NK-92 (cell line): ENCODE results near the gene GUCY2D.
A peak's percentile ranks its signal among the peaks of the same experiment; 100 is the strongest.
"Not testable (repeated sequence)": the region's sequence is repeated elsewhere in the genome, so short reads cannot be mapped to it uniquely, and the experiment has no call there.

Experiments
- DNase-seq: peaks from one replicate; lab custom pipeline; 2025; ENCODE audit not compliant: unreplicated experiment; lab: John Stamatoyannopoulos, UW

Gene GUCY2D

DNA sequence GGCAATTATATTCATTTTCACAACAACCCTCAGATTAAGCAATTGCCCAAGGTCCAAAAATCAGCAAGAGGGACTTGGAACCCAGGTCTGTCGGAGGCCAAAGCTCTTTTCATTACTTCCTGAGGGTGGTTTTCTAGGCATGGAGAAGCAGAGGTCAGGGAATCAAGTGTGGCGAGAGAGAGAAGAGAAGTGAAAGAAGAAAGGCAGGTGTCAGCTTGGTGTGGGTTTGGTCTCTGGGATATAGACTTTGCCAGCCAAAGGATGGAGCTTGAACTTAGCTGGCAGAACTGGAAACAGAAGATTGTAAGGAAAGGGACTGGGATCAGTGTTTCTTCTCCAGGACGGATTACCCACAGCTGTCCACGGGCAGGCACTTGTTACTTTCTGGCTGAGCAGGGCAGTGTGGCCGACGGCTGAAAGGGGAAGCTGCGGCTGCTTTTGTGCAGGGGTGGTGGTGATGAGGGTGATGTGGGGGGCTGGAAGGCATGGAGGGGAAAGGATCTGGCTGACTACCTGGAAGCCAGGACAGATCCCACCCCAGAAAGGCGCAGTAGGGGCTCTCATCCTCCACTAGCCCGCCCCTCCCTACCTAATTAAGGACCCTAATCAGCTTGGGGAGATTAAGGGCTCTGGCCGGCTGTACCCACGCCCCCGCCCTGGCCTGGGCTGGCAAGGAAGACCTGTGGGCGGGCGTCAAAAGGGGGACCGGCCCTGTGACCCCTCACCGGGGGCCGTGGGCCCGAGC lies at the start of gene GUCY2D:
Gene GUCY2D, plus strand, starts transcription at position 640 of the 745 bp plus-strand sequence. CDS start 433 bp downstream, outside the sequence.
- DNase-seq, result no peak

DNA sequence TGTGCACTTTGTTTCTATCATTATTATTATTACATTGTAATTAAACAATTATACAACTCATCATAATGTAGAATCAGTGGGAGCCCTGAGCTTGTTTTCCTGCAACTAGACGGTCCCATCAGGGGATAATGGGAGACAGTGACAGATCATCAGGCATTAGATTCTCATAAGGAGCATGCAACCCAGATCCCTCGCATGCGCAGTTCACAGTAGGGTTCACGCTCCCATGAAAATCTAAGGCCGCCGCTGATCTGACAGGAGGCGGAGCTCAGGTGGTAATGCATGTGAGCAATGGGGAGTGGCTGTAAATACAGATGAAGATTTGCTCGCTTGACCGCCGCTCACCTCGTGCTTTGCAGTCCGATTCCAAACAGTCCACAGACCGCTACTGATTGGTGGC lies 49.1 kb upstream of the GUCY2D start:
- not testable (repeated sequence) for DNase-seq

DNA sequence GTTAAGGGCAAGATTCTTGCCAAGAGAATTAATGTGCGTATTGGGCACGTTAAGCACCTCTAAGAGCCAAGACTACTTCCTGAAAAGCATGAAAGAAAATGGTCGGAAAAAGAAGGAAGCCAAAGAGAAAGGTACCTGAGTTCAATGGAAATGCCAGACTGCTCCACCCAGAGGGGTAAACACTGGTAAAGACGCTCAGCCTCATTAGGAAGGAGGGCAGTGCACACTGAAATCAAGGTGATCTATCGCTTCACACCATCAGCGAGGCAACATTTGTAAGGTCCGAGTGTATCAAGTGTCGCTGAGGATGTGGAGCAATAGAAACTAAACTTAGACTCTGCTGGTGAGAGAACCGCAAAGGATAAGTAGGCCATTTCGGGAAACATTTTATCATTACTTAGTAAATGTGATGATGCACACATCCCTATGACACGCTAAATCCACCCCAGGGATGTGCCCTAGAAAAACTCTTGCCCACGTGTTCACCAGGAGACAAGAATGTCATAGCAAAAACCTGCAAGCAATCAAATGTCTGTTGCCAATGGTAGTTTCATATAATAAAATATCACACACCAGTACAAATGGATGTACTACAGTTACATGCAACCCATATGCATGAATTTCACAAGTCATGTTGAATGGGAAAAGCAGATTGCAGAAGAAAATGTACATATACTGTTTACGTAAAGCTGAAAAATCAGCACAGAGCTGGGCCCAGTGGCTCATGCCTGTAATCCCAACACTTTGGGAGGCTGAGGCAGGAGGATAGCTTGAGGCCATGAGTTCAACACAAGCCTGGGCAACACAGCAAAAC lies 46.8 kb upstream of the GUCY2D start:
- no peak for DNase-seq

DNA sequence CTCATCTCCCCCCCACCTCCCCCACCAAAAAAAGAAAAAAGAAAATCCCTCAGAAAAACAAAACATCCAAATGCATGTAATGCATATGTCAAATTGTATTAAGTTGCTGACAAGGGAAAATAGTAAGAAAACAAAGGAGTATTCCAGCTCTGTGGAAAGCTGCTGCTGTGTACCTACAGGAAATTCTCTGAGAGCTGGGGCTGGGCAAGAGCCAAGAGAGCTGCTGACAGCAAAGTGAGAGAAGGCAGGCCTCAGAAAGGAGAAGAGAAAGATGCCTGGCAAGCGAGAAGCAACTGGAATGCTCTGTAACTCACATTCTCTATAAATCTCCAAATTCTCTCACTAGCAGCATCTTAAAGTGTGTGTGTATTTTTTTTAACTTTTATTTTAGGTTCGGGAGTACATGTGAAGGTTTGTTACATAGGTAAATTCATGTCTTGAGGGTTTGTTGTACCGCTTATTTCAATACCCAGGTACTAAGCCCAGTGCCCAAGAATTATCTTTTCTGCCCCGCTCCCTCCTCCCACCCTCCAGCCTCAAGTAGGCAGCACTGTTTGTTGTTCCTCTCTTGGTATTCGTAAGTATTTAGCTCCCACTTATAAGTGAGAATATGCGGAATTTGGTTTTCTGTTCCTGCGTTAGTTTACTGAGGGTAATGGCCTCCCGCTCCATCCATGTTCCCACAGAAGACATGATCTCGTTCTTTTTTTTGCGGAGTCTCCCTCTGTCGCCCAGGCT lies 46.0 kb upstream of the GUCY2D start:
- DNase-seq, result no peak

DNA sequence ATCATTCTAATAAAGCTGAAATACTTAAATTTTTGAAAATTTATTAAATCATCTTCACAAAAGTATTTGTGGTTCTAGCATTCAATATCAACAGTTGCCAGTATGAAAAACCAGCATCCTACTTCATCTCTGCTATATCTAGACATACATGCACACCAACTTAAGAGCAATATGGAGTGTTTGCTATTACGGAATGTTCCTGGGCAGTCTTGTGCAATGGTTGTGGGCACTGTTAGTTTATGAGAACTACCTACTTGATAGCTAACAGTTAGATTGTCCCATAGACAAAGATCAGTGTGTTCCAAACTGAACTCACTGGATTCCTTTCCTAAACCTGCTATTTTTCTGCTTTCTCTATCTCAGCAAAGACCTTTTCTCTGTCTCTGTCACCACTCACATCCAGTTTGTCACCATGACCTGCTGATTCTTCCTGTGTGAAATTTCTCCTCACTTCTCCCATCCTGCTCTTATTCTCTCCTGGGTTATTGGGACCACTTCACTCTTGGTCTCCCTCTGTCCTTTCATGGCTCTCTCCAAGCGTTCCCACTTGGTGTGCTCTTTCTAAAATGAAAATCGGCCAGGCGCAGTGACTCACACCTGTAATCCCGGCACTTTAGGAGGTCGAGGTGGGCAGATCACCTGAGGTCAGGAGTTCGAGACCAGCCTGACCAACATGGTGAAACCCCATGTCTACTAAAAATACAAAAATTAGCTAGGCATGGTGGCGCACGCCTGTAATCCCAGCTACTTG lies 42.7 kb upstream of the GUCY2D start:
- DNase-seq, result no peak

DNA sequence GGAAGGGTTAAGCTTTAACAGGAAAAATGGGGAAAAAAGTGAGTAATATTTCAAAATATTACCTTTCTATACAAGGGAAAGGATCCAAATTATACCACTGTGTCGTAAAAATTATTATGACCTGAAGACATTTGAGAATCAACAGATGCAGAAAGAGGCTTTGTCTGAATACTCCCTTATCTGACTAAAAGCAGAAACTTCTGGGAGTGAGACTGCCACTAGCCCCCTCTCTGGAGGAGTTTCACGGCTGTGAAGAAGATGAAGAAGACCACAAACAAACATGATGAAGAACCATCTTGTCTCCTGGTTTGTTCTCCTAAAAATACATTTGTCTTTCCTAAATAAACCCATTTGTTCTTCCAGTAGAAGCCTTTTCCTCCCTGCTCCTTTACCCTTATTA lies 41.0 kb upstream of the GUCY2D start:
- no peak for DNase-seq

DNA sequence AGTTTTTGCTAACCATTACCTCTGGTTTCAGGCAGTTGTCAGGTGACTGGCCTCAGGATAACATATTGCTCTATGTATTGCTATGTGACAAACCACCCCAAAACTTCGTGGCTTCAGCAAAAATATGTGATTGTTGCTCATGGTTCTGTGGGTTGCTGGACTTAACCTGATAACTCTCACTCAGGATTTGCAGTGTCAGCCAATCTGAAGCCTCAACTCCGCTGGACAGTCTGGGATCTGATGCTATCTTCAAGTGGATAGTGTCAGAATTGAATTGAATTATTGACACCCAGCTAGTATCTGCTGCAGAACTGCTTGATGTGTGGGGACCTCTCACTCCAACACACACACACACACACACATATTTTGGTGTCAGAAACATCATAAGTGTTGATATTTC lies 34.7 kb upstream of the GUCY2D start:
- DNase-seq, result no peak

DNA sequence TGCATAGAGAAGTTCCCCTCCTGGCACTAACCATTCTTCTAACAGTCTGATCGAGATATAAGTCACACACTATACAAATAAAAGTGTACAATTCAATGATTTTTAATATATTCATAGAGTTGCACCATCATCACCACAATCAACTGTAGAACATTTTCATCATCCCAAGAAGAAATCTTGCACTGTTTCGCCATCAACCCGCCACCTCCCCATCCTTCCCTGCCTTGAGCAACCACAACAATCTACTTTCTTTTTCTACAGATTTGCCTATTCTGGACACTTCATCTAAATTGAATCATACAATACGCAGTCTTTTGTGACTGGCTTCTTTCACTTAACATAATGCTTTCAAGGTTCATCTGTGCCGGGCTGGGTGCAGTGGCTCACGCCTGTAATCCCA lies 33.0 kb upstream of the GUCY2D start:
- no peak for DNase-seq

DNA sequence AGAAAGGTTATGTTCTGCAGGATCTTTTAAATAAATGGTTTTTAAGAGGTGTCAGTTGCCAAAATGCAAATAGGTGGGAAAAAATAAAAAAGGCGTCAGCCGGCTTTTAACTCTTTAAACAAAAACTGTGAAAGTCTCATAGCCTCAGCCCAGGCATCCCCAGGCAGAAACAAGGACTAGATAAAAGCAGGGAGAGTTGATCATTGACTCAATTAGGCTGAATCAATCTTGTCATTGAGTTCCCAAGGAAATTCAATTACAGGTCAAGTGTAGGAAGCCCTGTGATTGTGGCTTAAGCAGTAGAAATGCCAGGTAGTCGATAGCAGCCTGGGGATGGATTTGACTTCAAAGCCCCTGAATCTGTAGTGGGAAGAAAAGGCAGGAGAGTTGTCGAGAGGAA lies 30.8 kb upstream of the GUCY2D start:
- no peak for DNase-seq

DNA sequence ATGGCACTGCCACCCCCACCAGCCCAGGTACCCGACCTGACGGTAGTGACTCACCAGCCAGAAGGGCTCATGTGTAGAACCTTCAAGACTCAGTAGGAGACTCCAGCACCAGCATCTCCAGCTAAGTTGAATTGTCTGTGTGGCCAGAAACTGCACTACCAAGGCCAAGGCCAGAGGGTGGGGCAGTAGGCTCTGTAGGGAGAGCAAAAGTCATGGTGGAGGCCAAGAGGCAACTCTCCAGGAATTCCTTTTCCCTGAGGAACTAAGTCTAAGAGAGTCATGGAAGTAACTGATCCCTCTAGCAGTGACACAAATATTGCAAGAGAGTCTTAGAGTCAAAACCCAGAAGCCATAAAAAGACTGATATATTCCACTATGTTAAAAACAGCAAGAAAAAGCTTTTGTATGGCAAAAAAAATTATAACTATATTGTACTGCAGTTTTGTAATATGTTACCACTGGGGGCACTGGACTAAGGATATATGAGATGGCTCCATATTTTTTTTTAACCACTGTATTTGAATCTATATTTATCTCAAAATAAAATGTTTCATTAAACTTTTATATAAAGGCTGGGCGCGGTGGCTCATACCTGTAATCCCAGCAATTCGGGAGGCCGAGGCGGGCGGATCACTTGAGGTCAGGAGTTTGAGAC lies 30.2 kb upstream of the GUCY2D start:
- no peak for DNase-seq

DNA sequence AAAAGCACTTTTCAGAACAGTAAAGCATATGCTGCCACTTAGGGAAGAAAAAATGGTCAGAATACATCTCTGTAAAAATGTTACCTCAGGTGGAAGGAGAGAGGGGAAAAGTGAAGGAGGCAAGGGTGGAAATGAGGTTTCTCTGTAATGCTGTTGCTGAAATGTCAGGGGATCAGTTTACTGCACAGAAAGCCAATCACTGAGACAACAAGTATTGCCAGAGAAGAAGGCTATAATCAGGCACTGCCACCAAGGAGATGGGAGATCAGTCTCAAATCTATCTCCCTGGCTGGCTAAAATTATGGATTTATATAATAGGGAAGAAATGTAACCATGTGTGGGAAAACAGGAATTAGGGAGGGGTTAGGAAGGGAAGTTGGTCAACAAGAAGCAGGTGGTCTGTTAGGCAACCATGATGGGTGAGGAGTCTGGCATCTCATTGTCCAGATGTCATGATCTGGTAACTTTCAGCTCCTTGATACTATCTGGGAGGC lies 27.7 kb upstream of the GUCY2D start:
- no peak for DNase-seq

DNA sequence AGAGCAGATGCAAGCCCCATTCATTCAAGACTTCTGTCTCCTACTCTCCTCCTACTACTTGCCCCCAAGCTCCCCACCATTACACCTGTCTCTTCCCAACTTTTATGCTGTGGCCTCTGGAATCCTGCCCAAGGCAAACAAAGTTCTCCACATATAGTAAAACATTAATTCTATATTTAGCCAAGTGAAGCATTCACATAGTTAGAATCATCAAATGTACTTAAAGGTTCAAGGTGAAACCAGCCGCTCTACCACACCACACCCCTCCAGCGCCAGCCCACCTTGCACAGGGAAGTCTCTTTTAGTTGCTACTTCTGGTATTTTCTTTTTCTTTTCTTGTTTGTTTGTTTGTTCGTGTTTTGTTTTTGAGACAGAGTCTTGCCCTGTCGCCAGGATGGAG lies 25.4 kb upstream of the GUCY2D start:
- no peak for DNase-seq

DNA sequence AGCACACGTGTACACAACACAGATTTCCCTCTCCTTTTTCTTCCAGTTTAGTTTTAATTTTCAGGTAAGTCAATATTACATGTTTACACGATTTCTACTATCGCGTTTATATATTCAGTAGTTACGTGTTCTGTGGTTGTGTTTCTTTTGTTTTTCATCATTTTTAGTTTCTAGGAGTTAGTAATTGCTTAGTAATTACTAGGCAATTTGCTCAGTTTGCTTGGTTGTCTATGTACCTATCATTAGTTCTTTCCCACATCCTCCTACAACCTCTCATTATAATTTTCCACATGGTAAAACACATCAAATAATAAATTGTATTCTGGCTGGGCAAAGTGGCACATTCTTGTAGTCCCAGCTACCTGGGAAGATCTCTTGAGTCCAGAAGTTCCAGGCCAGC lies 24.6 kb upstream of the GUCY2D start:
- DNase-seq, result no peak

DNA sequence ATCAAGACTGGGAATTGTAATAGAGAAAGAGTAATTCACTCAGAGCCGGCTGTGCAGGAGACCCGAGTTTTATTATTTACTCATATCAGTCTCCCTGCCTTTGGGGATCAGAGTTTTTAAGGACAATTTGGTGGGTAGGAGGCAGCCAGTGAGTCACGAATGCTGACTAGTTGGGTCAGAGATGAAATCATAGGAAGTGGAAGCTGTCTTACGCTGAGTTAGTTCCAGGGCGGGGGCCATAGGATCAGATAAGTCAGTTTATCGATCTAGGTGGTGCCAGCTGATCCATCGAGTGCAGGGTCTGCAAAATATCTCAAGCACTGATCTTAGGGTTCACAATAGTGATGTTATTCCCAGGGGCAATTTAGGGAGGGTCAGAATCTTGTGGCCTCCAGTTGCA lies 20.2 kb upstream of the GUCY2D start:
- DNase-seq, result no peak

DNA sequence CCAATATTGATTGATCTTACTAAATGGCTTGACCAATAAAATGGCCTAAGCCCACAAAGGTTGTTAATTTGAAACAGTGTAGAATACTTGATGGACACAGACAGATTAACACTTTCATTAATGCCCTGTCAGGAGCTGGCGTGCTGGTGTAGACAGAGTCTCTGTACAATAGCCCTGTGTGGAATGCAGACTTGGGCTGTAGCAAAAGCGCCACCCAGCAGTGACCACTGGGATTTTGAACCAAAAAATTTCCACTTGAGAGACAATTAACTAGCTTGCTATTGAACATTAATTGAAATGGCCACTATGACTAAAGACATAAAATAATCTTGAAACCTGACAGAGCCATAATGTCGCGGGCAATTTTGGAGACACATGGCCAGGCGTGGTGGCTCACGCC lies 19.7 kb upstream of the GUCY2D start:
- DNase-seq, result no peak

DNA sequence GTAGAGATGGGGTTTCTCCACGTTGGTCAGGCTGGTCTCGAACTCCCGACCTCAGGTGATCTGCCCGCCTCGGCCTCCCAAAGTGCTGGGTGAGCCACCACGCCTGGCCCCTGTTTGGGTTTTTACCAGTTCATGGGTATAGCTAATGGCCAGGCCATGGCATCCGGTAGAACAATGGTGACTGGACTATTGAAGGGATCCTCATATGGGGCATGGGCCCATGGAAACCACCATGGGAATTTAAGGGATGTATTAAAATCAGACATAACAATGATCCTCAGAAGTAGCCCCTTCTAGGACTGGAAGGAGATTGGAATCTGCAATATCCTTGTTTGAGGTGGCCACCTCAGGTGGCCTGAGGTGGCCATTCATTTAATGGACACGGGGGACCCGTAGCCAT lies 17.5 kb upstream of the GUCY2D start:
- no peak for DNase-seq

DNA sequence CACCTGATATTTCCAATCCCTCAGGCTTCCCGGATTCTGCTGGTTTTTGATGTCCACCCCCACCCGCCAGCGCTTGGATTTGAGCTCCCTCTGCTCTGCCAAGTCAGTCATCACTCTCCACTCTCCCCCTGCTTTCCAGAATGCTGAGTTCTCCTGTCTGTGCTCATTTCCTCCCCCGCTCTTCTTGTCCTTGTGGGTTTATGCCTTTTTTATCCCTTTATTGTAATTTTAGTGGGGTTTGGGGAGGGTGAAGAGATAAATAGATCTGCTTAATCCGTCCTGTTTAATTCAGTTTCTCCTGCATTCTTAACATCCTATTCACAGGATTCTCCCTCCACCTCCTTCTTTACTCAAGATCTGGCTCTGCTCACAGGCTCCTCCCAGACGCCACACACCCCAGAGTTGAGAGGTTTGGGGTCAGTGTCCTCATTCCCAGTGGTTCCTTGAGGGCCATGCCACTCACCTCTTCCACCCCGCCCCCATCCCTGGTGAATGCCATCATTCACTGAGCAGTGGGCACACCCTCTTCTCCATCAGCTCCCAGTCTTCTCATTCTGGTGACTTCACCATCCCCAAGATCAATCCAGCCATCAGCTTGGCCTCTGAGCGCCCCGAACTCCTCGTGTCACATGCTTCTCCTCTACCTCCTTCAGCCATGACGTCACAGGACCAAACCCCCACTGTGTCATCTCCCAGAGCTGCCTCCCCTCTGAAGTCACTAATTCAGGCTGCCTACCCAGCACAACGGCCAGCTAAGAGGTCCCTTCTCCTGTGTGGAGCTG lies 15.1 kb upstream of the GUCY2D start:
- no peak for DNase-seq

DNA sequence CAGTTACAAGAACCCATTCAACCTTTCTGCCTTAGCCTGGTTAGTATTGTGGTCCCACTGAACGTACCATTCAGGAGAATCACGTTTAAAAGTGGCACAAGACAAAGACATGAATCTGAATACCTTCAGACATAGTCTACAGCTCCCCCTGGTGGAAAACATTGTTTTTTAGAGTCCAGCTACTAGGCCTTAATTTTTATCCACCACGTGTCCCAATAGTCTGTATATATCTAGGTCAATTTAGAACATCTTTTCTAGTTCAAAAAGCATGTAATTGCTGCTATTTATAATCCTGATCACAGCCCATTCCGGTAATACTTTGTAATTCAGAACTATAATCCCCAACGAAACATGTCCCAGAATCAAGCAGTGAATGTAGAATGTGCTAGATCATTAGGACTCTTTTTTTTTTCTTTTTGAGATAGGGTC lies 13.7 kb upstream of the GUCY2D start:
- no peak for DNase-seq

DNA sequence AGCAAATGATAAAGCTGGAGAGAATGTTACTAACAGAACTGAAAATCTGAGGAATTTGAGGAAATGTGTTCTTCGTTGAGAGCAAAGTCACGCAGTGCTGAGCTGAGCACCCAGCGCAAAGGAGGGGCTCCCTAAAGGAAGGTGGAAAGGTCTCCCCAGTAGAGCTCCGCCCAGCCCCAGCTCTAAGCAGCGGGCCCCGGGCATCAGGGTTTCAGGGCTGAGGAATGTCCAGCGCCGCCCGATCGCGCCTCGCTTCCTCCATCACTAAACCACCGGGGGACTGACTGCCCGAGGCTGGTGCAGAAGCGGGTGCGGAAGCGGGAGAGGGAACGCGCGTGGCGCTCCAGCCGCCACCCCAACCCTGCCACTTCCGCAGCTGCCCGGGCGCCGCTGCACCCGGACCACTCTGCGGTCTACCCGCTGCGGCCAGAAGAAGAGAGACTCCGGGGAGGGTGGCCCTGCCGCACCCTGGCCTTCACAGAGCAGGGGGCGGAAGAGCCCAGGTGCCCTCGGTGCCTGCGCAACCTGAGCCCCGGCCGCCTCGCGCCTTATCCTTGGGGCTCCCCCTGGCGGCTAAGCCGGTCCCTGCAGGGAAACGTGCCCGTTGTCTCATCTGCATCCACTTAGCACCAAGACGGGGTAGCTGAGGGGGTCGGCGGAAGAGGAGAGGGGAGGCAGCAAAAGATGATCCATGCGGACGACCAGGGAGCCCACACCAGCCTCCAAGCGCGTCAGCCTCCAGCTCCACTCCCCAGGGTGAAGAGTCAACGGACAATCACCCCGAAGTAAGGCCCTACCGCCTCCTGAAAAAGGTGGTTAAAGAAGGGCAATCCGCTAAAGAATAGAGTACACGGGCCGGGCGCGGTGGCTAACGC lies 12.4 kb upstream of the GUCY2D start:
- DNase-seq, result peak; percentile 23
